HG02759 (cell line): ENCODE data around the gene LIN7C.
"Not testable (repeated sequence)": the region's sequence is repeated elsewhere in the genome, so short reads cannot be mapped to it uniquely, and the experiment has no call there.

ENCODE experiments used
- ATAC-seq: cut with Tn5 transposase; IDR thresholded peaks from one replicate; pipeline ENCODE4 v1.9.1; 2021; ENCODE audit warnings: mild to moderate bottlenecking, moderate library complexity; ENCODE audit not compliant: unreplicated experiment

The LIN7C gene

GRCh38 chr11:27506200-27507182 is at the start of gene LIN7C:
LIN7C (minus strand) TSS chr11:27506769; CDS start chr11:27506752, 17 bp downstream.
- ATAC-seq: peak; percentile 92

- no peak for ATAC-seq
These were observed 48.7 kb upstream of the LIN7C start for GRCh38 chr11:27555264-27555663.

- ATAC-seq: no peak
These were observed 46.6 kb upstream of the LIN7C start for GRCh38 chr11:27553186-27553585.

GRCh38 chr11:27552341-27552740 is 45.8 kb upstream of the LIN7C start:
- ATAC-seq: no peak

- no peak for ATAC-seq
These were observed 44.6 kb upstream of the LIN7C start for GRCh38 chr11:27551127-27551526.

- ATAC-seq: no peak
These were observed 39.4 kb upstream of the LIN7C start for GRCh38 chr11:27545946-27546345.

- no peak for ATAC-seq
These were observed 38.5 kb upstream of the LIN7C start for GRCh38 chr11:27545035-27545434.

- ATAC-seq: no peak
These were observed 35.2 kb upstream of the LIN7C start for GRCh38 chr11:27541790-27542189.

GRCh38 chr11:27540051-27540450 is 33.5 kb upstream of the LIN7C start:
- ATAC-seq: no peak

- no peak for ATAC-seq
These were observed 28.5 kb upstream of the LIN7C start for GRCh38 chr11:27535103-27535502.

GRCh38 chr11:27532652-27533325 is 26.2 kb upstream of the LIN7C start:
- ATAC-seq: no peak

GRCh38 chr11:27528712-27529111 is 22.1 kb upstream of the LIN7C start:
- no peak for ATAC-seq

GRCh38 chr11:27526535-27526934 is 20.0 kb upstream of the LIN7C start:
- no peak for ATAC-seq

GRCh38 chr11:27525824-27526516 is 19.4 kb upstream of the LIN7C start:
- no peak for ATAC-seq

- ATAC-seq: no peak
These were observed 17.6 kb upstream of the LIN7C start for GRCh38 chr11:27524155-27524554.

GRCh38 chr11:27520226-27520625 is 13.7 kb upstream of the LIN7C start:
- no peak for ATAC-seq

GRCh38 chr11:27518518-27518917 is 11.9 kb upstream of the LIN7C start:
- no peak for ATAC-seq

- ATAC-seq: not testable (repeated sequence)
These were observed 10.9 kb upstream of the LIN7C start for GRCh38 chr11:27517490-27517889.

- ATAC-seq: no peak
These were observed 8.0 kb upstream of the LIN7C start for GRCh38 chr11:27514558-27514957.

- ATAC-seq: no peak
These were observed 7.5 kb upstream of the LIN7C start for GRCh38 chr11:27514076-27514475.

- ATAC-seq: no peak
These were observed 6.8 kb upstream of the LIN7C start for GRCh38 chr11:27513389-27513788.
